Astrocyte of the cerebellum (primary cell): ENCODE results near the gene PMEPA1.

ENCODE experiments used
- DNase-seq: peaks from one replicate; pipeline ENCODE4 v3.0.0-alpha.2; 2011; ENCODE audit warnings: low read depth
- H3K4me3 ChIP-seq: 2 replicates; pipeline ENCODE4 v1.5.1; 2011; ENCODE audit warnings: mild to moderate bottlenecking, low read depth, low read length, moderate library complexity
- CTCF ChIP-seq: IDR thresholded peaks from 2 replicates; pipeline ENCODE4 v1.5.1; 2012; ENCODE audit warnings: low read length, low read depth, moderate library complexity, mild to moderate bottlenecking; ENCODE audit errors: missing control alignments
- in situ Hi-C: cut with HindIII; loops from 2 replicates; pipeline ENCODE4 v1.10.0; 2017; ENCODE audit warnings: low sequenced_read_pairs

Gene PMEPA1

GRCh38 chr20:57688864-57689263, 21.0 kb downstream of the PMEPA1 start:
- H3K4me3 ChIP-seq: no peak overlapping the region
- no peak for TF ChIP-seq CTCF
- in situ Hi-C loops: no loop called here
- DNase-seq: no peak

- no peak for DNase-seq
- no peak for TF ChIP-seq CTCF
- H3K4me3 ChIP-seq: no peak overlapping the region
Measured at GRCh38 chr20:57688295-57688694, 21.5 kb downstream of the PMEPA1 start.

GRCh38 chr20:57686931-57687652, 22.7 kb downstream of the PMEPA1 start:
- no peak for TF ChIP-seq CTCF
- DNase-seq: no peak
- no peak overlapping the region for H3K4me3 ChIP-seq
- in situ Hi-C loops: no loop called here

More at GRCh38 chr20:57688295-57688694, 21.5 kb downstream of the PMEPA1 start:
- in situ Hi-C loops: no loop called here

GRCh38 chr20:57685146-57685758, 24.6 kb downstream of the PMEPA1 start:
- DNase-seq: no peak
- TF ChIP-seq CTCF: no peak
- H3K4me3 ChIP-seq: no peak overlapping the region
- in situ Hi-C loops: no loop called here

- DNase-seq: no peak
- in situ Hi-C loops: no loop called here
- no peak for TF ChIP-seq CTCF
- H3K4me3 ChIP-seq: no peak overlapping the region
Measured at GRCh38 chr20:57684808-57685140, 25.0 kb downstream of the PMEPA1 start.

- no peak overlapping the region for H3K4me3 ChIP-seq
- no peak for DNase-seq
- no peak for TF ChIP-seq CTCF
- in situ Hi-C loops: no loop called here
Measured at GRCh38 chr20:57683881-57684807, 25.7 kb downstream of the PMEPA1 start.
